NCI-H1694 (cell line): Measurements from ENCODE around the gene SPATC1L.

Source experiments
- DNase-seq: peaks from one replicate; lab custom pipeline; 2025; lab: John Stamatoyannopoulos, UW

The SPATC1L gene

GRCh38 chr21:46161633-46162592 is 22.3 kb downstream of the SPATC1L start:
- no peak for DNase-seq

- DNase-seq = no peak
Measured at GRCh38 chr21:46160907-46161632, 23.2 kb downstream of the SPATC1L start.

- no peak for DNase-seq
Measured at GRCh38 chr21:46160657-46160906, 23.7 kb downstream of the SPATC1L start.

- no peak for DNase-seq
Measured at GRCh38 chr21:46159841-46160656, 24.2 kb downstream of the SPATC1L start.

- no peak for DNase-seq
Measured at GRCh38 chr21:46159390-46159789, 24.9 kb downstream of the SPATC1L start.

GRCh38 chr21:46158666-46159300 is 25.5 kb downstream of the SPATC1L start:
- DNase-seq = no peak

- DNase-seq = no peak
Measured at GRCh38 chr21:46157987-46158451, 26.2 kb downstream of the SPATC1L start.

- no peak for DNase-seq
Measured at GRCh38 chr21:46157396-46157986, 26.8 kb downstream of the SPATC1L start.

GRCh38 chr21:46156678-46157077 is 27.6 kb downstream of the SPATC1L start:
- DNase-seq = no peak

- DNase-seq = no peak
Measured at GRCh38 chr21:46156378-46156645, 27.9 kb downstream of the SPATC1L start.

GRCh38 chr21:46155514-46156377 is 28.5 kb downstream of the SPATC1L start, which contains the start of gene FTCD:
Gene FTCD (minus strand): TSS chr21:46155579. CDS start chr21:46155523, 56 bp downstream.
- no peak for DNase-seq

- no peak for DNase-seq
Measured at GRCh38 chr21:46154955-46155513, 29.2 kb downstream of the SPATC1L start.

GRCh38 chr21:46154155-46154954 is 29.9 kb downstream of the SPATC1L start:
- no peak for DNase-seq

- DNase-seq = peak; percentile 65
Measured at GRCh38 chr21:46153247-46154154, 30.8 kb downstream of the SPATC1L start.

GRCh38 chr21:46152927-46153246 is 31.4 kb downstream of the SPATC1L start:
- no peak for DNase-seq

GRCh38 chr21:46151989-46152926 is 32.0 kb downstream of the SPATC1L start:
- no peak for DNase-seq

GRCh38 chr21:46151261-46151988 is 32.8 kb downstream of the SPATC1L start:
- no peak for DNase-seq
